Activated CD4-positive, alpha-beta T cell treated with anti-CD3 and anti-CD28 coated beads, Interleukin-2, amount 10 ng/mL, durations not matched to agents 24 days and 14 days (primary cell): ENCODE measurements around the gene DUSP10. TPM values are rescaled to one million over a fixed set of nuclear protein-coding genes. Genes with fewer than 3 reads are reported as not detected.

Source experiments
- DNase-seq: peaks from one replicate; pipeline ENCODE4 v3.0.0; 2022
- H3K27ac Mint-ChIP-seq: one replicate; pipeline ENCODE4 v1.8.0; 2022; ENCODE audit warnings: mild to moderate bottlenecking, mixed read lengths
- H3K27me3 Mint-ChIP-seq: one replicate; pipeline ENCODE4 v1.8.0; 2022; ENCODE audit warnings: mixed read lengths
- H3K36me3 Mint-ChIP-seq: one replicate; pipeline ENCODE4 v1.8.0; 2022; ENCODE audit warnings: low read depth, mild to moderate bottlenecking, mixed read lengths
- H3K4me1 Mint-ChIP-seq: one replicate; pipeline ENCODE4 v1.8.0; 2021; ENCODE audit warnings: mixed read lengths
- H3K4me3 Mint-ChIP-seq: one replicate; pipeline ENCODE4 v1.8.0; 2022; ENCODE audit warnings: mild to moderate bottlenecking, moderate library complexity, mixed read lengths
- H3K9me3 Mint-ChIP-seq: one replicate; pipeline ENCODE4 v1.8.0; 2021; ENCODE audit warnings: mixed read lengths
- intact Hi-C: fragments of 100-400 bp; cut with micrococcal nuclease; formaldehyde crosslinking; loops from one replicate; pipeline ENCODE4 v1.15.1; 2023
- total RNA-seq: library from RNA; stranded (reverse); gene quantifications from 2 replicates; pipeline ENCODE4 v1.2.3, GENCODE V29; 2022

Gene DUSP10
- total RNA-seq, 1 donor from 2014 or later: 13.5 TPM

DNA sequence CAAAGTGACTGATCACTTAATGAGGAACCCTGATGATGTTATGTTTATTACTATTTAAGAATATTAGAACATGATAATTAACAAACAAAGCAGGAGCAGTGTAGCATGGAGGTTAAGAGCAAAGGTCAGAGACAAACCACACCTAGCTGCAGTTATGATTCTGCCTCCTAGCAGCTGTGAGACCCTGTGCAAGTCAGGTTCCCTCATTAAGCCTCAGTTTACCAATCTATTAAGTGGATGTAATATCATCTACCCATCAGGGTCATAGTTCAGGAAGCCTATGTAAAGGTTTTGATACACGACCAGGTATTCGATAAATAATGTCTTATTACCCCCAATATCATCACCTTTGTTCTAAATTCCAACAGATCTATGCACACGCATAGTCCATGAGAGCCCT is 32.0 kb downstream of the DUSP10 start:
- peaks cover 71% of the 10 kb centered on the region for H3K4me1 Mint-ChIP-seq
- H3K4me3 Mint-ChIP-seq: no peak overlapping the region
- H3K27ac Mint-ChIP-seq: no peak overlapping the region
- H3K9me3 Mint-ChIP-seq: no peaks in the 10 kb centered on the region
- intact Hi-C loops: loop anchor here (10.0 kb wide), 1 partner anchor 945 kb away; no protein-coding TSS in a partner anchor
- H3K27me3 Mint-ChIP-seq: no peaks in the 10 kb centered on the region
- peaks cover 29% of the 10 kb centered on the region for H3K36me3 Mint-ChIP-seq
- DNase-seq: no peak

DNA sequence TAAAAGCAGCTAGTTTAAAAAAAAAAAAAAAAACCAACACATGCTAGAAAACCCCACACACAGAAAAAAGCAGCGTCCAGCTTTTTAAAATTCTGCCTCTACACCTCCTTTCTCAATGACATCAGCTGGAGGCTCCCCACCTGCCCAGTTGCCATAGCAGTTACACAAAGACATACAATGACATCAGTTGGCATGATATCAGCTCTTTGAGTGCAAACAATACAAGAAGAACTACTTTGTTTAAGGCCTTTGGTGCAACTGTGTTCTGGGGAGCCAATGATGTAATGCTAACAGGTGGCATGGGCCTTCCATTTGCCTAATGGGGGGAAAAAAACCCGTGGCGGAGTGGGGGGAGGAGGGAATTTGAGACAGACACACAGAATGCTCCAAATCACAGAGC is 32.9 kb downstream of the DUSP10 start:
- DNase-seq: peak; percentile 85
- Mint-ChIP-seq H3K27me3 (no peaks in the 10 kb centered on the region), H3K4me3 (peak overlapping the region; percentile 28), H3K9me3 (no peaks in the 10 kb centered on the region), H3K4me1 (peaks cover 63% of the 10 kb centered on the region), H3K36me3 (peaks cover 29% of the 10 kb centered on the region), H3K27ac (peak overlapping the region; percentile 90)
- intact Hi-C loops: loop anchor here (1.0 kb wide), 6 partner anchors 17 to 270 kb away; partner anchors contain the start of gene DUSP10

DNA sequence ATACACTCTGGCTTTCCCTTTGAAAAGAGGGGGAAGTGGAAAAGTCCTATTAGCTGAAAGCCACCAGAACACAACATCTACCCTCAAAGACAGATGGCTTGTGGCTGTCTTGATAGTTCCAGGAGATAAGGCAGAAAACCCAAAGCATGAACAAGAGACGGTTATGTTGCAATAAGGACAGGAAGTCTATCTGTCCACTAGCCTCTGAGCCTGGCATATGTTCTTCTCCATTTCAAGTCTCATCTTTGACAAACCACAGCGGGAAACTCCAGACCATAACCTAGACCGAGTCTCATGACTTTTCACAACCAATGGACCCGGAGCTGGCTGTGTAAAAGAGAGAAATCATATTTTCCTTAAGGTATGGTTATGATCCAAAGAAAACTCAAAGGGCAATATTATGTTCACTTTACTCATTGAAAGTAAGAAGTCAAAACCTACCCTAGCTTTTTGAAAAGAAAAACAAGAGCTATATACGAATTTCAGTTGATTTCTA is 33.8 kb downstream of the DUSP10 start:
- Mint-ChIP-seq H3K4me3 (peak overlapping the region; percentile 56), H3K36me3 (peaks cover 36% of the 10 kb centered on the region), H3K27ac (peak overlapping the region; percentile 90), H3K27me3 (no peaks in the 10 kb centered on the region), H3K9me3 (no peaks in the 10 kb centered on the region), H3K4me1 (peaks cover 60% of the 10 kb centered on the region)
- peak; percentile 89 for DNase-seq
- intact Hi-C loops: loop anchor here (1.0 kb wide), 6 partner anchors 18 to 269 kb away; partner anchors contain the start of gene DUSP10

DNA sequence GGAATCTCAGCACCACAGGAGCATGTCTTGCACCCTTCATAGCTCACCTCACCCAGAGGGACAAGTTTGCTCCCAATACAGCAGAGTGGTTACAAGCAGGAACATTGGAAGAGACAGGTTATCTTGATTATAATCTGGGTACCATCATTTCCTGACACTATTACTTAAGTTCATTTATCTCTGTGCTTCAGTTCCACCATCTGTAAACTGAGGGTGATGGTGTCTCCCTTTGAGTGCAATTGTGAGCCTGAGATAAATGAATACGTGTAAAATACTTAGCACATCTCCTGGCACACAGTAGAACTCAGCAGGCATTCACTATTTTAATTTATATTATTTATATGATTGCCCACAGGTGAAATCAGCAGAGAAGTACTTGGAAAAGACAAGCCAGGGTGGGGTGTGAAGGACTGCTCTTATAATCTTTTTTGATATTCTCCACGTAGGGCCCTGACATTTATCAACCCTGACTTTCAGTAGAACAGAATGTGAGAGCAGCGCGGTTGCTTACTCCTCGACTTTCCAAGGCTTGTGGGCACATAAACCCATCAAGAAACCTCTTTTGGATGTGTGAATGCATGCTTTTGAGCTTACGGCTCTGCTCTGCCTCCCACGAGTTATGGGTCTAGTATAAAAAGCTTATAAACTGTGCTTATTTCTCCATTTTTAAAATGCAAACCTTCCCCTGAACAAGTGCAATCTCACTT is 34.9 kb downstream of the DUSP10 start:
- H3K27me3 Mint-ChIP-seq: no peaks in the 10 kb centered on the region
- no peak for DNase-seq
- H3K9me3 Mint-ChIP-seq: peaks cover 4% of the 10 kb centered on the region
- H3K27ac Mint-ChIP-seq: peak overlapping the region; percentile 57
- H3K36me3 Mint-ChIP-seq: peaks cover 45% of the 10 kb centered on the region
- no peak overlapping the region for H3K4me3 Mint-ChIP-seq
- peaks cover 54% of the 10 kb centered on the region for H3K4me1 Mint-ChIP-seq
- intact Hi-C loops: no loop called here

DNA sequence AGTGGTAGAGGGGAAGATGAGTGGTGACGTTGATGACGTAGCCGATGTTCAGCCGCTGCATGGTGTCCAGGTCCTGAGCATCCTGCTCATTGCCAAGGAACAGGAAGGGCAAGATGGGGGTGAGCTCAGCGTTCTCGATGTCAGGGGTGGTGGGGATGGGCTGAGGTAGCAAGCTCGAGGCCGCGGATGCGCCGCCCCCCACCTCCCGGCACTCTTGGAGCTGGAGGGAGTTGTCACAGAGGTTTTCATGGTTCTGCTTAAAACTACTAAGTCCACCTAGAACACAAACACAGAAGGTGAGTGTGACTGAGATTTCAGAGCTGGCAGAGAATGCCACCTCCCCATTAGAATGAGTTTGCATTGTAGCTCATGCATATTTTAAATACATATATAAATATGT is 35.7 kb downstream of the DUSP10 start:
- no peak overlapping the region for H3K4me3 Mint-ChIP-seq

DNA sequence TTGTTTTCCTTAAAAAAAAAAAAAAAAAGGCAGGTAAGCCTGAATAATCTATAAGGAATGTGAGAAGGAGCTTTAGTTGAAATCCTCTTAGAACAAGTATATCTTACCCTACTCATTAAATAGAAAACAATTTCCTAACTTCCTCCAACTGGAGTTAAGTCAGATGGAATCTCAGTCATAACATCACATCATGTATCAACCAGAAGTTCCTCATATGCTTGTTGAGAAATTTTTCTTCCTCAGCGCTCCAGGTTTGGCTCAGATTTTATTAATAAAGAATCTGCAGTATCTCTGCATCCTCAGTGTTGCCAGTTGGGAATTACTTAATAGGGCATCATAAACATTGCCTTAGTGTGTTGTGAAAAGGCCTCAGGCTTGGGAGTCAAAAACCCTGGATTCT is 37.6 kb downstream of the DUSP10 start:
- peaks cover 53% of the 10 kb centered on the region for H3K36me3 Mint-ChIP-seq
- H3K27ac Mint-ChIP-seq: no peak overlapping the region
- DNase-seq: no peak
- peaks cover 4% of the 10 kb centered on the region for H3K9me3 Mint-ChIP-seq
- peaks cover 31% of the 10 kb centered on the region for H3K4me1 Mint-ChIP-seq
- H3K4me3 Mint-ChIP-seq: no peak overlapping the region
- intact Hi-C loops: no loop called here
- no peaks in the 10 kb centered on the region for H3K27me3 Mint-ChIP-seq

More for the DNA sequence above, 35.7 kb downstream of the DUSP10 start:
- DNase-seq: no peak
- intact Hi-C loops: no loop called here
- Mint-ChIP-seq H3K4me1 (peaks cover 45% of the 10 kb centered on the region), H3K27me3 (no peaks in the 10 kb centered on the region), H3K36me3 (peaks cover 51% of the 10 kb centered on the region), H3K27ac (no peak overlapping the region), H3K9me3 (peaks cover 4% of the 10 kb centered on the region)

- no peak overlapping the region for H3K4me3 Mint-ChIP-seq
- peaks cover 17% of the 10 kb centered on the region for H3K4me1 Mint-ChIP-seq
- H3K27me3 Mint-ChIP-seq: no peaks in the 10 kb centered on the region
- peaks cover 72% of the 10 kb centered on the region for H3K36me3 Mint-ChIP-seq
- H3K27ac Mint-ChIP-seq: no peak overlapping the region
- H3K9me3 Mint-ChIP-seq: peaks cover 6% of the 10 kb centered on the region
- intact Hi-C loops: no loop called here
- DNase-seq: no peak
Observed at GRCh38 chr1:221701570-221702186, 40.2 kb downstream of the DUSP10 start.

DNA sequence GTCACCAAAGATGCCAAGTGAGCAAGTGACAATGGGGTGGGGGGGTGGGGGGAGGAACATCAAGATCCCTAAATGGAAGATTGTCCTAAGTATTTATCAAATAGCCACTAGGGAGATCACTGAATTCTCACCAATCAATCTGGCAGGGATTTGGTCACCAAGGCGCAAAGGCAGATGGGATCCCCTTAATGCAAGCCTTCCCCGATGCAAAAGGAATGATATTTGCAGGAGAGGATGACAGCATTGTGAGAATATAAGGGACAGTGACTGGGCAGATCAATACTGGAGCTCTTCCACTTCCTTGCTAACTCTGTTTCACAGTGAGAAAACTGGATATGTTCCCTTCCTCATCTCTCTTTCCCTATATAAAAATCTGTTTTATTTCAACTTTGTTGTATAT is 40.9 kb downstream of the DUSP10 start:
- intact Hi-C loops: no loop called here
- peaks cover 72% of the 10 kb centered on the region for H3K36me3 Mint-ChIP-seq
- no peak overlapping the region for H3K4me3 Mint-ChIP-seq
- no peak overlapping the region for H3K27ac Mint-ChIP-seq
- H3K9me3 Mint-ChIP-seq: peaks cover 6% of the 10 kb centered on the region
- no peak for DNase-seq
- no peaks in the 10 kb centered on the region for H3K27me3 Mint-ChIP-seq
- H3K4me1 Mint-ChIP-seq: peaks cover 13% of the 10 kb centered on the region

GRCh38 chr1:221700536-221700935 is 41.4 kb downstream of the DUSP10 start:
- no peak overlapping the region for H3K27ac Mint-ChIP-seq
- H3K36me3 Mint-ChIP-seq: peaks cover 68% of the 10 kb centered on the region

GRCh38 chr1:221699978-221700519 is 41.8 kb downstream of the DUSP10 start:
- peaks cover 63% of the 10 kb centered on the region for H3K36me3 Mint-ChIP-seq
- H3K4me1 Mint-ChIP-seq: peaks cover 11% of the 10 kb centered on the region
- H3K27ac Mint-ChIP-seq: no peak overlapping the region
- no peak for DNase-seq
- no peaks in the 10 kb centered on the region for H3K27me3 Mint-ChIP-seq
- intact Hi-C loops: no loop called here
- peaks cover 6% of the 10 kb centered on the region for H3K9me3 Mint-ChIP-seq
- H3K4me3 Mint-ChIP-seq: no peak overlapping the region

More at GRCh38 chr1:221700536-221700935, 41.4 kb downstream of the DUSP10 start:
- intact Hi-C loops: no loop called here
- no peak for DNase-seq
- no peaks in the 10 kb centered on the region for H3K27me3 Mint-ChIP-seq
- H3K9me3 Mint-ChIP-seq: peaks cover 6% of the 10 kb centered on the region
- H3K4me1 Mint-ChIP-seq: peaks cover 11% of the 10 kb centered on the region
- no peak overlapping the region for H3K4me3 Mint-ChIP-seq

DNA sequence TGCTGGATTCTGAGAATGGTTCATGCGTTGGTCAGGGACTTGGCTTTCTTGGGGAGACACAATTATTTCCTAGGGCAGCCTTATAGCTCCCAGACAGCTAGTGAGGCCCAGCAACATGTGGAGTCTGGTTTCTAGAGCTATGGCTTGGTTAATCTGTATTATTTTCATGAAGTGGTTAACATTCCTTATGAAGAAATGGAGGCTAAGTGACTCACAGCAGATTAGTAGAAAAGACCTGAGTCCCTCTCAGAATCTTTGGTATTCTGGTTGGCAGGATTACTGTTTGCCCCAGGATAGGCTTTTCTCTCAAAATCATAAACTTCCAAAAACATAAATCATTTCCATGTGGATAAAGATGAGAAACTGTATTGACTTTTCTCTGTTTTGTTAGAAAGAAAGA is 42.3 kb downstream of the DUSP10 start:
- peaks cover 58% of the 10 kb centered on the region for H3K36me3 Mint-ChIP-seq
- intact Hi-C loops: no loop called here

DNA sequence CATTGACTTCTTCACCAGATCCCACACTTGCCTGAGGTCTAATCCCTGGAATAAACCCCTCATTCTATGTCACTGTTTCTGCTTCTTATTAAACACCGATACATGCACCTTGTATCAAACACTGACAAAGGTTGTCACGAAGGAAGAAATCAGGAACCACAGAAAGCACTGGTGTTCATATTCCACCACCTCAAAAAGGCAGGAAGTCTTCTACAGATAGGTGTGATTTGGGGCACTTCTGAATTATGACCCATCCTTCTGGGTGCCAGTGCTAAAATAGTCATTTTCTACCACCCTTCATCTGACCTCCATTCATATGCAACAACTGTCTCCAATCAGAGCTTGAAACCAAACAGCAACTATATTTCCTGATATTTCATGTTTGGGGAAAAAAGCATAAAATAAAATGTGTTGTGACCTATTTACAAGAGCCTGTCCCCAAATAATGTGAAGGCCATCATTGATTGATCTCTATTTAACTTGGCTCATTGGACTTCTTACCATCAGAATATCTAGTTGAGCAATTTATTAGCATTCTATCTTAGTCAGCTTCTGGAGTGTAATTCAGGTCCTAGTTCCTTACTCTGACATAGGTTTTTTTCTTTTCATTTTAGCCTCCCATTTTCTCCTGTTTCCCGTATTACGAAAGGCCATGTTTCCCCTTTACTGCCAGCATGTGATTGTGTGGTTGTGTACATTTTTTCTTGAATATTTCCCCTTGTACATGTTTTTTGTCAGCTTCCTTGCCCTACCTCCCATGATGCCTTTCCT is 43.1 kb downstream of the DUSP10 start:
- Mint-ChIP-seq H3K27ac (no peak overlapping the region), H3K9me3 (peaks cover 7% of the 10 kb centered on the region), H3K4me1 (peaks cover 11% of the 10 kb centered on the region), H3K36me3 (peaks cover 52% of the 10 kb centered on the region), H3K4me3 (no peak overlapping the region), H3K27me3 (no peaks in the 10 kb centered on the region)
- intact Hi-C loops: no loop called here
- DNase-seq: no peak

More for the DNA sequence above, 42.3 kb downstream of the DUSP10 start:
- no peak for DNase-seq
- Mint-ChIP-seq H3K9me3 (peaks cover 6% of the 10 kb centered on the region), H3K4me1 (peaks cover 11% of the 10 kb centered on the region), H3K27me3 (no peaks in the 10 kb centered on the region), H3K4me3 (no peak overlapping the region), H3K27ac (no peak overlapping the region)

- Mint-ChIP-seq H3K4me1 (peaks cover 11% of the 10 kb centered on the region), H3K4me3 (no peak overlapping the region), H3K9me3 (peaks cover 10% of the 10 kb centered on the region), H3K27ac (no peak overlapping the region), H3K27me3 (no peaks in the 10 kb centered on the region), H3K36me3 (peaks cover 46% of the 10 kb centered on the region)
- intact Hi-C loops: no loop called here
- DNase-seq: no peak
Observed at GRCh38 chr1:221697923-221698425, 43.9 kb downstream of the DUSP10 start.
